CD4-positive, alpha-beta T cell treated with Interleukin-12 subunit alpha and Interleukin-12 subunit beta, for 1 hour (primary cell): ENCODE data around the gene LRP8.

Experiments
- DNase-seq: peaks from one replicate; pipeline ENCODE4 v3.0.0-alpha.2; 2020

The LRP8 gene

GRCh38 chr1:53359225-53359933 is 31.5 kb upstream of the LRP8 start:
- DNase-seq = no peak

GRCh38 chr1:53356637-53357036 is 28.8 kb upstream of the LRP8 start:
- DNase-seq = no peak

- no peak for DNase-seq
These were observed 26.2 kb upstream of the LRP8 start for GRCh38 chr1:53354119-53354518.

GRCh38 chr1:53352561-53352960 is 24.7 kb upstream of the LRP8 start:
- DNase-seq = no peak

GRCh38 chr1:53350853-53351767 is 23.2 kb upstream of the LRP8 start:
- DNase-seq = no peak

GRCh38 chr1:53349968-53350852 is 22.3 kb upstream of the LRP8 start:
- DNase-seq = no peak

- DNase-seq = no peak
These were observed 21.5 kb upstream of the LRP8 start for GRCh38 chr1:53349369-53349835.

GRCh38 chr1:53348486-53349368 is 20.9 kb upstream of the LRP8 start:
- DNase-seq = no peak

- DNase-seq = no peak
These were observed 18.9 kb upstream of the LRP8 start for GRCh38 chr1:53346814-53347176.

GRCh38 chr1:53345996-53346813 is 18.3 kb upstream of the LRP8 start:
- no peak for DNase-seq

GRCh38 chr1:53344921-53345838 is 17.3 kb upstream of the LRP8 start:
- DNase-seq = no peak

GRCh38 chr1:53343831-53344668 is 16.2 kb upstream of the LRP8 start:
- no peak for DNase-seq

GRCh38 chr1:53342735-53343470 is 15.0 kb upstream of the LRP8 start:
- no peak for DNase-seq

- no peak for DNase-seq
These were observed 14.3 kb upstream of the LRP8 start for GRCh38 chr1:53341961-53342707.

GRCh38 chr1:53341521-53341895 is 13.6 kb upstream of the LRP8 start:
- DNase-seq = no peak

GRCh38 chr1:53340660-53341520 is 13.0 kb upstream of the LRP8 start:
- DNase-seq = no peak
